ENCODE results near the gene LTBP3. TPM values are rescaled to one million over a fixed set of nuclear protein-coding genes. Genes with fewer than 3 reads are reported as not detected.

Gene LTBP3
- polyA plus RNA-seq, 2 donors = 32.8 to 36.4 TPM

DNA sequence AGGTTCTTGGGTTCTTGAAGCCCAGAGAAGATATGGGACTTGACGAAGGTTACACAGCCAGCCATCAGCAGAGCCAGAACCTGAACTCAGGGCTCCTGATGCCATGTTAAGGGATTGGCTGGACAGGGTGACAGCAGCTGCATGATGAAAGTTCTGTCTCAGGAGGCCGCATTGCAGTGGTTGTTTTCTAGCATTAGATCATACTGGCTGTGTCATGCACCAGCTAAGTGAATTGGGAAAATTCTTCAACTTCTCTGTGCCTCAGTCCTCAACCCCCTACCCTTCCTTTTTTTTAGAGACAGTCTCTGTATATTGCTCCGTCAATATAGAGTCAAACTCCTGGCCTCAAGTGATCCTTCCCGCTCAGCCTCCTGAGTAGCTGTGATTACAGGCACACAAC is 5.4 kb upstream of the LTBP3 start:
- Histone ChIP-seq H3K4me3 (ENCODE audit: low read depth in 1 of 2, low read length in 2 of 2) (no peak overlapping the region), H3K27ac (ENCODE audit: low read depth in 2 of 2, low read length in 1 of 2) (no peak overlapping the region), H3K36me3 (ENCODE audit: control insufficient read depth in 2 of 2, insufficient read depth in 2 of 2, low read length in 1 of 2) (peaks cover 0 to 5% of the 10 kb centered on the region in 2 donors), H3K4me1 (ENCODE audit: control insufficient read depth in 2 of 2, insufficient read depth in 2 of 2, low read length in 1 of 2) (peaks cover 0 to 14% of the 10 kb centered on the region in 2 donors), H3K27me3 (ENCODE audit: control insufficient read depth in 1 of 2, insufficient read depth in 2 of 2, low read length in 2 of 2) (no peaks in the 10 kb centered on the region), H3K9me3 (ENCODE audit: control insufficient read depth in 2 of 2, insufficient read depth in 1 of 2, low read depth in 1 of 2, low read length in 1 of 2) (no peaks in the 10 kb centered on the region)
- WGBS, 2 donors = 92 to 95% methylated on average over 4 of the region's 4 CpGs

DNA sequence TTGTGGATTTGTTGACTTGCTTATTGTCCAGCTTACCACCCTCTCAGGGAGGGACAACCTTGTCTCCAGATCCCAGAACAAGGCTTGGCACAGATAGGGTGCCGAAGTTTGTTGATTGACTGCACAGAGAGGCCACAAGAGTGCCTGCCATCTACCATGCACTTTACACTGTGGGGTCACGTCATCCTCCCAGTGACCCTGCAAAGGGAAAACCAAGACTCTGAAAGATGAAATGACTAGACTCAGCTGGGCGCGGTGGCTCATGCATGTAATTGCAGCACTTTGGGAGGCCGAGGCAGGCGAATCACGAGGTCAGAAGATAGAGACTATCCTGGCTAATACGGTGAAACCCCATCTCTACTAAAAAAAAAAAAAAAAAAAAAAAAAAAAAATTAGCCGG is 4.6 kb upstream of the LTBP3 start:
- WGBS, 2 donors = 83 to 91% methylated on average over 8 to 9 of the region's 9 CpGs
- H3K9me3 ChIP-seq (ENCODE audit: control insufficient read depth in 2 of 2, insufficient read depth in 1 of 2, low read depth in 1 of 2, low read length in 1 of 2) = no peaks in the 10 kb centered on the region
- no peaks in the 10 kb centered on the region for H3K27me3 ChIP-seq (ENCODE audit: control insufficient read depth in 1 of 2, insufficient read depth in 2 of 2, low read length in 2 of 2)
- H3K36me3 ChIP-seq (ENCODE audit: control insufficient read depth in 2 of 2, insufficient read depth in 2 of 2, low read length in 1 of 2) = peaks cover 0 to under 1% of the 10 kb centered on the region in 2 donors
- no peak overlapping the region for H3K27ac ChIP-seq (ENCODE audit: low read depth in 2 of 2, low read length in 1 of 2)
- H3K4me1 ChIP-seq (ENCODE audit: control insufficient read depth in 2 of 2, insufficient read depth in 2 of 2, low read length in 1 of 2) = peaks cover 0 to 14% of the 10 kb centered on the region in 2 donors
- no peak overlapping the region for H3K4me3 ChIP-seq (ENCODE audit: low read depth in 1 of 2, low read length in 2 of 2)

DNA sequence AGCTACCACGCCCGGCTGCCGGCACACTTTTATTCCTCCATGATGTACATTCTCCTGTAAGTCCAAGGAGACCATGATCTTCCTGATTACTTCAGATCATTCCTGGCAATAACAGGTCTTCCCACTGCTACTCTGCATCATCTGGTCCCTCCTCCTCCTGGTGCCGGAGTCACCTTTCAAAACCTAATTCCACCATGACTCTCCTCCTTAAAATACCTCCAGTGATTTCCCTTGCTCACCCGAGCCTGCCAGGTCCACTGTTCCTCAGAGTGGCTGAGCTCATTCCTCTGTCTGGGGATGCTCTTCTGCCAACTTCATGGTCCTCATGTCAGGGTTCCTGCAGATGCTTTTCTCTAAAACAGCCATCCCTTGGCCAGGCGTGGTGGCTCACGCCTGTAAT is 3.9 kb upstream of the LTBP3 start:
- Histone ChIP-seq H3K9me3 (ENCODE audit: control insufficient read depth in 2 of 2, insufficient read depth in 1 of 2, low read depth in 1 of 2, low read length in 1 of 2) (no peaks in the 10 kb centered on the region), H3K27me3 (ENCODE audit: control insufficient read depth in 1 of 2, insufficient read depth in 2 of 2, low read length in 2 of 2) (no peaks in the 10 kb centered on the region), H3K36me3 (ENCODE audit: control insufficient read depth in 2 of 2, insufficient read depth in 2 of 2, low read length in 1 of 2) (no peaks in the 10 kb centered on the region), H3K4me3 (ENCODE audit: low read depth in 1 of 2, low read length in 2 of 2) (no peak overlapping the region), H3K4me1 (ENCODE audit: control insufficient read depth in 2 of 2, insufficient read depth in 2 of 2, low read length in 1 of 2) (peaks cover 4 to 18% of the 10 kb centered on the region in 2 donors), H3K27ac (ENCODE audit: low read depth in 2 of 2, low read length in 1 of 2) (no peak overlapping the region)
- WGBS, 2 donors = 85 to 91% methylated on average over 7 of the region's 7 CpGs

DNA sequence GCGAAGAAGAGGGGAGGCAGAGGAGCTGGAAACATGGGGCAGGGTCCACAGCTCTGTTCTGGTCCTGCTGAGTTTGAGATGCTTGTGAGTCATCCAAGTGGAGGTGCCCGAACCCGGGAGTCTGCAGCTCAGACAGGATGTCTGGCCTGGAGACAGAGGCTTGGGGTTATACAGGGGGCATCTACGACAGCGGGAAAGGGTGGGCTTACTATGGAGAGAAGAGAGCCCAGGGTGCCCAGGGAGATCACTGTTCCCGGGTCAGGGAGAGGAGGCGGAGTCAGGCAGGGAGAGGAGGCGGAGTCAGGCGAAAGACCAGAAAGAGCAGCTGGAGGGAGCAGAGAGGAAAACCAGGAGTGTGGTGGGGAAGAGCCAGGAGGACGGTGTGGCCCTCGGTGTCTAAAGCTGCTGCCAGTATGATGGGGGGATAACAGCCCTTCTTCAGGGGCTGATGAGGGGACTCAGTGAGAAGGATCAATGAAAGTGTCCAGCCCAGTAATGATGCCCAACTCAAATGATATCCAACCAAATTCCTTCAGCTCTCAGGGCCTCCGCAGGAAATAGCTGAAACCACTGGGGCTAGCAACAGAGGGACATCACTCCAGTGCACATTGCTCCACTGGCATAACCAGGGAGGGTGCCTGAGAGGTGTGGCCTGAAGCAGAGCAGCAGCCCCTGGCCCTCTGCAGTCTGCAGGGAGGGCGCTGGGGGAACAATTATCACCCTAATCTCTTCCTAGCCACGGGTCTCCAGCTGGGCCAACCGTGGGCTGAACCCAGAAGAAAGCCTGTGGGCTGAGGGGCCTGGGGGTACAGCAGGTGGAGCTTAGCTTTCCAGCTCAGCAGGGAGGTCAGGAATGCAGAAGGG is 2.6 kb upstream of the LTBP3 start:
- 26 to 31% methylated on average over 15 of the region's 15 CpGs for WGBS, 2 donors

DNA sequence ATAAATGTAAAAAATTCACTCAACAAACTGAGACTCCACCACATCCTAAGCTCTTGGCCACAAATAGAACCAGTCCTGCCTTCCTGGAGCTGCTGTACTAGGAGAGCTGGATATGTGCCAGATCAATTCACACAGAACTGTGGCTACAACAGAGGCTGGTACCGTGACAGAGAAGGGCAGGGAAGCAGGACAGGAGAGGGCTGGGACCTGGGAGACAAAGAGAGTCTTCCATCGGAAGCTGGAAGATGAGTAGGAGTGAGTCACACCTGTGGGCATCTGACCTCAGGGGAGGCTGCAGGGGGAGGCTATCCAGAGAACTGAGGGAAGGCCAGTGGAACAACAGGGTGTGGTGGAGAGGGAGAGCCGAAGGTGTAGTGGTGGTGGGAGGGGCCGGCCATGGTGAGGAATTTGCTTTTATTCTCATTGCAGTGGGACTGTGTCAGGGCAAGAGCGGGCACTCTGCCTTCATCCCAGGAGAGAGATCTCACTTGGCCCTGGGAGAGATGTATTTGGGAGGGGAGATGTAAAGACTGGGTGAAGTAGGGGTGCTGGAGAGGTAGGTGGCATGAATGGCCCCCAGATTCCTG is 1.9 kb upstream of the LTBP3 start:
- no peaks in the 10 kb centered on the region for H3K36me3 ChIP-seq (ENCODE audit: control insufficient read depth in 2 of 2, insufficient read depth in 2 of 2, low read length in 1 of 2)
- peak overlapping the region; percentile 35 to 82 for H3K27ac ChIP-seq (ENCODE audit: low read depth in 2 of 2, low read length in 1 of 2)
- H3K4me3 ChIP-seq (ENCODE audit: low read depth in 1 of 2, low read length in 2 of 2) = no peak overlapping the region
- 28 to 29% methylated on average over 5 of the region's 5 CpGs for WGBS, 2 donors
- H3K4me1 ChIP-seq (ENCODE audit: control insufficient read depth in 2 of 2, insufficient read depth in 2 of 2, low read length in 1 of 2) = peaks cover 11 to 27% of the 10 kb centered on the region in 2 donors
- H3K27me3 ChIP-seq (ENCODE audit: control insufficient read depth in 1 of 2, insufficient read depth in 2 of 2, low read length in 2 of 2) = no peaks in the 10 kb centered on the region
- no peaks in the 10 kb centered on the region for H3K9me3 ChIP-seq (ENCODE audit: control insufficient read depth in 2 of 2, insufficient read depth in 1 of 2, low read depth in 1 of 2, low read length in 1 of 2)

More for the DNA sequence above, 2.6 kb upstream of the LTBP3 start:
- Histone ChIP-seq H3K27me3 (ENCODE audit: control insufficient read depth in 1 of 2, insufficient read depth in 2 of 2, low read length in 2 of 2) (no peaks in the 10 kb centered on the region), H3K9me3 (ENCODE audit: control insufficient read depth in 2 of 2, insufficient read depth in 1 of 2, low read depth in 1 of 2, low read length in 1 of 2) (no peaks in the 10 kb centered on the region), H3K36me3 (ENCODE audit: control insufficient read depth in 2 of 2, insufficient read depth in 2 of 2, low read length in 1 of 2) (no peaks in the 10 kb centered on the region), H3K4me3 (ENCODE audit: low read depth in 1 of 2, low read length in 2 of 2) (no peak overlapping the region), H3K27ac (ENCODE audit: low read depth in 2 of 2, low read length in 1 of 2) (peak overlapping the region; percentile 35 to 82), H3K4me1 (ENCODE audit: control insufficient read depth in 2 of 2, insufficient read depth in 2 of 2, low read length in 1 of 2) (peaks cover 4 to 21% of the 10 kb centered on the region in 2 donors)

DNA sequence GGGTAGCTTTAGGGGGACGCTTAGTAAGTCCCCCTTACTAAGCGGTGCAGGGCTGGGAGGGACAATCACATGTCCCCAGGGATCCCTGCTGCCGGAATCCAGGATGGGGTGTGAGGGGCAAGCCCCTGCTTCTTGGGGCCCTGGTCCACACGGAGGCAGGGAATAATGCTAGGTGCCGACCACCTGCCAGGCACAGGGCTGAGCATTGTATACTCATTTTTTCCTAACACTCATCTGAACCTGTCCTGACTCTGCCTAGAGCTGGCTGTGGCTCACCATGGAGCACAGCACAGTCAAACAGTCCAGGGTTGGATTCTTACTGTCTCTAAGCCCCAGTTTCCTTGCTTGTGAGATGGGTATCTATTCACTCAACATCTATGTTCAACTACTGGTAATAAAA is 1.4 kb upstream of the LTBP3 start:
- H3K27me3 ChIP-seq (ENCODE audit: control insufficient read depth in 1 of 2, insufficient read depth in 2 of 2, low read length in 2 of 2) = no peaks in the 10 kb centered on the region
- H3K4me1 ChIP-seq (ENCODE audit: control insufficient read depth in 2 of 2, insufficient read depth in 2 of 2, low read length in 1 of 2) = peaks cover 15 to 31% of the 10 kb centered on the region in 2 donors

DNA sequence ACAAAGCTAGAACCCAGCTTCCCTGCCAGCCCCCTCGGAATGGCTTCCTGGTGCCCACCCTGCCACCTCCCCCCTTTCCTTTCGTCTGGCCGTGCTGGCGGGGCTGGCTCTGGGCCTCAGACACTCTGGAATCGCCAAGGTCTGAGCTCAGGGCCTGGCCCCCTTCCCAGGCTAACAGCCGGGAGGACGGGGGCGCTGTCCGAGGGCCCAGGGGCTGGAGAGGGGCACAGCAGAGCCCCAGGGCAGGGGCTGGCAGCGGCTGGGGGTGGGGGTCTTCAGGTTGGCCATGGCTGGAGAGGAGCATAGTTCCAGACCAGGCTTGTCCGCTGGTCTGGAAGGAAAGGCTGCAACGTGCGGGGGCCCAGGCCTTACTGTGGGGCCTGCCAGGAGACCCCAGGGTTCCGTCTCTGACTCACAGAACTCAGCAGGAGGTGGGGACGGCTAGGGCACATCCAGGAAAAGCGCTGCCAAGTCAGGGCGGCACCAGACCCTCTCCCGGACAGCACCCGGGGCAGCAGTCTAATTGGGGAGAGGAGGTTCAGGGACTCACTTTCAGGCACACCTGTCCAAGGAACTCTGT is 861 bp upstream of the LTBP3 start:
- Histone ChIP-seq H3K4me3 (ENCODE audit: low read depth in 1 of 2, low read length in 2 of 2) (no peak overlapping the region), H3K4me1 (ENCODE audit: control insufficient read depth in 2 of 2, insufficient read depth in 2 of 2, low read length in 1 of 2) (peaks cover 15 to 34% of the 10 kb centered on the region in 2 donors), H3K27me3 (ENCODE audit: control insufficient read depth in 1 of 2, insufficient read depth in 2 of 2, low read length in 2 of 2) (no peaks in the 10 kb centered on the region), H3K27ac (ENCODE audit: low read depth in 2 of 2, low read length in 1 of 2) (peak overlapping the region; percentile 88 to 94), H3K36me3 (ENCODE audit: control insufficient read depth in 2 of 2, insufficient read depth in 2 of 2, low read length in 1 of 2) (no peaks in the 10 kb centered on the region), H3K9me3 (ENCODE audit: control insufficient read depth in 2 of 2, insufficient read depth in 1 of 2, low read depth in 1 of 2, low read length in 1 of 2) (no peaks in the 10 kb centered on the region)
- 43 to 45% methylated on average over 16 to 19 of the region's 19 CpGs for WGBS, 2 donors

More for the DNA sequence above, 1.4 kb upstream of the LTBP3 start:
- 61 to 63% methylated on average over 5 of the region's 5 CpGs for WGBS, 2 donors
- Histone ChIP-seq H3K9me3 (ENCODE audit: control insufficient read depth in 2 of 2, insufficient read depth in 1 of 2, low read depth in 1 of 2, low read length in 1 of 2) (no peaks in the 10 kb centered on the region), H3K36me3 (ENCODE audit: control insufficient read depth in 2 of 2, insufficient read depth in 2 of 2, low read length in 1 of 2) (no peaks in the 10 kb centered on the region), H3K4me3 (ENCODE audit: low read depth in 1 of 2, low read length in 2 of 2) (no peak overlapping the region), H3K27ac (ENCODE audit: low read depth in 2 of 2, low read length in 1 of 2) (peak overlapping the region; percentile 88 to 94)

DNA sequence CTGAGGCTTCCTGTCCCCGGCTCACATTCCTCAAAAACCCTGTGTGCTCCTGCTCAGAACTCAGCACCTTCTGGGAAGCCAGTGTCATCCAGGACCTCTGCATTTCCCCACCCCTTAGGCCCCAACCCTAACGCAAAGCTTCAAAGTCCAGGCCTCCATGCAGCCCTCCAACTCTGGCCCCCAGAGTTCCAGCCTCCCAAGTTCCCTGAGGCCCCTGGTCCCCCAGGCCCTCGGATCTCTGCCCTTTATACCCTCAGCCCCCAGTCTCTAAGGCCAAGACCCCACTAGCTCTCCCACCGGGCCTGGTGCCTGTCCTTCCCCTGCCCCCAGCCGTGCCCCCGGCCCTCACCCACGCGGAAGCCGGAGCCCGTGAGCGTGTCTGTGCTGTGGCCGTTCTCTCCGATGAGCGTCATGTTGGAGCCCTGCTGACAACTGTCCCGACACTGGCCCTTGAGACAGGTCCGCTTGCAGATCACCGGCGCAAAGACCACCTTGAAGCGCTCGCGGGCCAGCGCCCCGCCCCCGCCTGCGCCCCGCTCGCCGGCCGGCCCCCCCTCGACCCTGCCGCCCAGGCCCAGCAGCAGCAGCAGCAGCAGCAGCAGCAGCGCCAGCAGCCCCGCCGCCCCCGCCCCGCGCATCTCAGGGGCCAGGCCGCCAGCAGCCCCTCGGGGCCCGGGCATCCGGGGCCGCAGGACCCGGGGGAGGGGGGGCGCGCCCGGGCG is 718 bp downstream of the LTBP3 start:
- H3K27me3 ChIP-seq (ENCODE audit: control insufficient read depth in 1 of 2, insufficient read depth in 2 of 2, low read length in 2 of 2) = no peaks in the 10 kb centered on the region
- peak overlapping the region; percentile 88 to 94 for H3K27ac ChIP-seq (ENCODE audit: low read depth in 2 of 2, low read length in 1 of 2)
- peak overlapping the region; percentile 38 to 50 for H3K4me3 ChIP-seq (ENCODE audit: low read depth in 1 of 2, low read length in 2 of 2)
- 4 to 7% methylated on average over 29 to 47 of the region's 47 CpGs for WGBS, 2 donors
- no peaks in the 10 kb centered on the region for H3K9me3 ChIP-seq (ENCODE audit: control insufficient read depth in 2 of 2, insufficient read depth in 1 of 2, low read depth in 1 of 2, low read length in 1 of 2)
- no peaks in the 10 kb centered on the region for H3K36me3 ChIP-seq (ENCODE audit: control insufficient read depth in 2 of 2, insufficient read depth in 2 of 2, low read length in 1 of 2)
- peaks cover 15 to 34% of the 10 kb centered on the region in 2 donors for H3K4me1 ChIP-seq (ENCODE audit: control insufficient read depth in 2 of 2, insufficient read depth in 2 of 2, low read length in 1 of 2)

All from esophagus (tissue), 2 donors.